DMS153 treated with DMSO at 0.1 percent for 48 hours (cell line): ENCODE measurements around the gene ZNF776.
A peak's percentile ranks its signal among the peaks of the same experiment; 100 is the strongest.
"Not testable (repeated sequence)": the region's sequence is repeated elsewhere in the genome, so short reads cannot be mapped to it uniquely, and the experiment has no call there.

Experiments used
- DNase-seq: peaks from one replicate; lab custom pipeline; 2025; ENCODE audit not compliant: unreplicated experiment; lab: John Stamatoyannopoulos, UW

Gene ZNF776

DNA sequence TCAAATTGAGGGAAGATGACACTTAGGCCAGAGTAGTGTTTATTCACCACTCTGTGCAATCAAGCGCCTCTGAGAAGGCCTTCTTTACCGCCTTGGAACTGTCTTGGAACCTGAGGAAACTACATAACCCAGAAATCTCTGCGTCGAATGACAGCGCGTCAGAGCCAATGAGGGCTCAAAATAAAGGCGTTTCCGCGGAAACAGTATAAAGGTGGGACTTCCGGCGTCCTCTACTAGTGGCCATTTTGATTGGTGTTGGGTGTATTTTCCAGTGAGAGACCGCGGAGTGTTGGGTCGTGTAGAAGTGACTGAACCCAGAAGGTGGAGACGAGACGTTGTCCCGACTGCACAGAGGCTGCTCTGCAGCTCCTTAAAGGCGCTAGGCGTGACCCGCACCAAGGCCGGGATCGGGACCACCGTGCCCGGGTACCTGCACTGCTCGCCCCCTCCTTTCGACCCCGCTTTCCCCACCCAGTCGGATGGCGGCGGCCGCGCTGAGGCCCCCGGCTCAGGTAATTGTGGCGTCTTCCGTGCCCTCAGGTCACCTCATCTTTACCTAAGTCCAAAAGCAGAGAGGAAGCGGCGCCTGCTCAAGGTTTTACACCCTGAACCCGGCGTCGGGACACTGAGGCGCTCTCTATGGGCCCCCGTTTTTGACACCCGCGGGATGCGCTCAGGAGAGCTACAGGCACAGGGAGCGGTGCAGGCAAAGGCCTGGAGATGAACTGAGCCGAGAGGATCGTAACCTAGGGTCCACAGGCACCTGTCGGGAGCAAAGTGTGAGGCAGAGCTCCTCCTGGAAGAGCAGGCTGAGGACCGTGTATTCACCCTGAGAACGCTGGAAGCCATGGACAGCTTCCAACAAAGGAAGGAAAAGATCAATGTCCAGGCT is at the start of gene ZNF776:
Gene ZNF776, plus strand, starts transcription at position 236 of the 892 bp plus-strand sequence. Its CDS starts 244 bp downstream, at position 480.
- peak; percentile 77 for DNase-seq

DNA sequence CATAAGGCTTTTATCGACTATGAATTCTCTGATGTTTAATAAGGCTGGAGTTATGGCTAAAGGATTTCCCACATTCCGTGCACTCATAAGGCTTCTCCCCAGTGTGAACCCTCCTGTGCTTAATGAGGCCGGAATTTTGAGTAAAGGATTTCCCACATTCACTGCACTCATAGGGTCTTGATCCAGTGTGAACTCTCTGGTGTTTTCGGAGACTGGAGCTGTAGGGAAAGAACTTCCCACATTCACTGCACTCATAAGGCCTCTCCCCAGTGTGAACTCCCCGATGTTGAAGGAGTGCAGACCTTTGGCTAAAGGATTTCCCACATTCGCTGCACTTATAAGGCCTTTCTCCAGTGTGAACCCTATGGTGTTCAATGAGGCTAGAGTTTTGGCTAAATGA is 45.0 kb upstream of the ZNF776 start:
- DNase-seq, result no peak

DNA sequence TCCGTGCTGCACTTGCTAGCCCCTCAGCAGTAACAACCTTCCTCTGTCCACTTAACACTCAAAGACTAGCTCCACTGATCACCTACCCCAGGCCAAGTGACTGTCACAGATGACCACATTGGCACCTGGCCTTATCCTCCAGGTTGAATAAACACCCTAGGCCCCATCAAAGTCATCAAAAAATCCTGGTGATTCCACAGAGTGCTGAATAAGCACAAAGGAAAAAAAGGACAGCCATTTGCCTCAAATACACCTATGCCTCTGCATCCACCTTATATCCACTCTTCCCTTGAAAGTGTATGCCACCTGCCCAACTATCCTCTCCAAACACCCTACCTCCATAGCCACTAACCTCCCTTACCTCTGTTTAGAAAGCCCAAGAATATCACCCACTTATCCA is 40.3 kb upstream of the ZNF776 start:
- no peak for DNase-seq

DNA sequence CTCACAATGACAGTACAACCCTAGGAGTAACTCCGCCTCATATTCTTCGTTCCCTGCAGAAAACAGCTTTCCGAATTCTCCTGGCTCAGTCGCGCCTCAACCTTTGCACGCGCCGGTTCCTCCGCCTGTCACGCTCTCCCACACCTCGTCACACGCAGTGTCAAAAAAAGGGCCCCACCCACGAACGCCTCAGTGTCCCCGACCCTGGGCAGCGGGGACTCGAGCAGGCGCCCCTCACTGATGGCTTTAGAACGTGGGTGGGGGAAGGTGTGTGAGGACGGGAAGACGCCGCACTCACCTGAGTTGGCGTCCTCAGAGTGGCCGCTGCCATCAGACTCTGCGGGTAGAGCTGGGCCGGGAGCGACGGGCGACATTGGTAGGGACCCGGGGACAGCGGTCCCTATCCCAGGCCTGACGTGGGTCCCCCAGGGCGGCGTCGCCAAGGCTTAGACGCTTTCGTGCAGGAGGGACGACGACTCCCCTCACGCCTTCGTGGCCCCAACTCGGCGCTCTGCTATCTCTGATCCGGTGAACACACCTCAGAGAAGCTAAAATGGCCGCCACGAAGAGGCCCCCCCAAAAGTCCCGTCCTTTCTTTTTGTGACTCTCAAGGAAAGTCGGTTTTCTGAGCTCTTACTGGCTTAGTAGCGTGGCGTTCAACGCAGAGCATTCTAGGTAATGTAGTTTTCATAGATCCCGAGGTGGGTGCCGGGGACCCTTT is 37.8 kb upstream of the ZNF776 start, which contains the start of gene ZNF154:
Gene ZNF154, minus strand, starts transcription at position 564 of the 721 bp plus-strand sequence. Its CDS starts 233 bp downstream, at position 331.
- no peak for DNase-seq

DNA sequence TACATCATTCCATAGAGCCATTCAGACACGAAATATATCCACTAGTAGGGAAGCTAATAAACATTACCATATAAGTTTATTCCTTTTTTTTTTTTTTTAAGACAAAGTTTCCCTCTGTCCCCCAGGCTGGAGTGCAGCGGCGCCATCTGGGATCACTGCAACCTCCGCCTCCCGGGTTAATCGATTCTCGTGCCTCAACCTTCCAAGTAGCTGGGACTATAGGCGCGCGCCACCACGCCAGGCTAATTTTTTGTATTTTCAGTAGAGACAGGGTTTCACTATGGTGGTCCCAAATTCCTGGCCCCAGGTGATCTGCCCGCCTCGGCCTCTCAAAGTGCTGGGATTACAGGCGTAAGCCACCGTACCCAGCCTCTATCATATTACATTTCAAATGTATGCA is 37.0 kb upstream of the ZNF776 start:
- no peak for DNase-seq

DNA sequence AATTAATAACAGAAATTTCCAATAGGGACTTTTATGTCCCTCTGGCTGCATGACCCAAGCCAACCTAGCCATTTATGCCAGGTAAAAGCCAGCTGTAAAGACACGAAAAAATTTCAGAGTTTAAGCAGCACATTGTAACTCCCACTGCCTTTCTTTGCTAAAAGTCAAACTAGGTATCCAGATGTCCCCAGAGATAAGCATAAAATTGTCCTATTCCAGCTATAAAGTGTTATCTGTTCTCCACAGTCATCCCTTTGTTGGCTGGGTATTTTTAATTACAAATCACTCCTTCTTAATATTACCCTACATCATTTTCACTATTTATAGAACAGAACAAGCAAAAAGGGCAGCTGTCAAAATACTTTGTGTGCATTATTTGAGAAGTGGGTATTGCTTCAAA is 34.4 kb upstream of the ZNF776 start:
- DNase-seq, result no peak

DNA sequence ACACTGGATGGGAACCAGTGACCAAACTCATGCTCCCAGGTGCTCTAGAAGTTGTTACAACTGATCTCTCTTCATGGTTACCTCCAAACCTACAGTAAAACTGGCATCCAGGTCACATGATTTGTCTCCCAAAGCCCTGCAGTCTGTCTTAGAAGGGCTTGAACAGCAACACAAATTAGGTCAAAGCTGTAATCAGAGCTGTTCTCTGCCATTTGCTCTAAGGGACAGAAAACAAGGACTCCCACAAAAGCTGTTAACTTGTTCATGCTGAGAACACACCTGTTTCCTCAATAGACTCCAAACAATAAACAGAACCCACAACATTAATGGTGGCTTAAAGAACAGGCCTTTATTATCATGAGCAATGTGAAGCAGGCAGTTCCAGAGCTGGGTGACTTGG is 27.2 kb upstream of the ZNF776 start:
- no peak for DNase-seq

DNA sequence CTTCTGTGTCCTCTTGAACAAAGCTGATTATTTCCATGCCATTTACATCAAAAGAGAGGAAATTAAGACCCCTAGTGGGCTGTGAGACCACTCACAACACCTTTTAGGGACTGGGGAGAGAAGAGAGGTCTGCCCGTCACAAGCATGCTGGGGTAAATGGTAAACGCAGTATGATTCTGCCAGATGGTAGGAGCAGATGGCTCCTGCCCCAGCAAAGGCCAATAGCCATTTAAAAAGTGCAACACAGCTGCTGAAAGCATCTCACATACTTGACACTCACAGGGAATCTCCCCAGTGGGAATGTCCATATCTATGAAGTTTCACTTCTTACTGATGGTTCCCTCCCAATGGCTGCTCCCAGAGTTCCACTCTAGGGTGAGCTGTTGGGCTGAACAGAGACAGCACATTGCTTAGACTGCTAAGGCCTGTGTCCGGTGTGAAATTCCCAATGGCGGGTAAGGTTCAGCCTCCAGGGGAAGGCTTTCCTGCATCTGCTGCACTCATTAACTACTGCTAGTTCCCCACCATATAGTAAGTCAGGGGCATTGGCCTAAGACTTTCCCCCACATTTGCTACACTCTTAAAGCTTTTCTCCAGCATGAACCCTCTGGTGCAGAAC is 26.6 kb upstream of the ZNF776 start:
- DNase-seq, result no peak

DNA sequence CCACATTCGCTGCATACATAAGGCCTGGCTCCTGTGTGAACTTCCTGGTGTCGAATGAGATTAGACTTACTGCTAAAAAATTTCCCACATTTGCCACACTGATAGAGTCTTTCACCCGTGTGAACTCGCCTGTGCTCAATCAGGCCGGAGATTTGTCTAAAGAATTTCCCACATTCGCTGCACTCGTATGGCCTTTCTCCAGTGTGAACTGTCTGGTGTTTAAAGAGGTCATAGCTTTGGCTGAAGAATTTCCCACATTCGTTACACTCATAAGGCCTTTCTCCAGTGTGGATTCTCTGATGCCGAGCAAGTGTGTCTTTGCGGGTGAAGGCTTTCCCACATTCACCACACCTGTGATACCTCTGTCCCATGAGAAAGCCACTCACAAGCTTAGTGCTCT is 25.7 kb upstream of the ZNF776 start:
- DNase-seq, result no peak

DNA sequence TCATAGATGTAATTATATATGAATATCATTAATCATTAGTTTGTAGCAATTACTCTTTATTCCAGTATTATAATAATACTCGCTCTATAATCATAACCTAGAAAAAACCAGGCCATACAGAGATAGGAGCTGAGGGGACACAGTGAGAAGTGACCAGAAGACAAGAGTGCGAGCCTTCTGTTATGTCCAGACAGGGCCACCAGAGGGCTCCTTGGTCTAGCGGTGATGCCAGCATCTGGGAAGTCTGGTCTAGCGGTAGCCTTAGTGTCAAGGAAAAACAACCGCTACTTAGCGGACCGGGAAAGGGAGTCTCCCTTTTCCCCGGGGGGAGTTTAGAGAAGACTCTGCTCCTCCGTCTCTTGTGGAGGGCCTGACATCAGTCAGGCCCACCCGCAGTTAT is 8.3 kb upstream of the ZNF776 start:
- DNase-seq, result not testable (repeated sequence)

DNA sequence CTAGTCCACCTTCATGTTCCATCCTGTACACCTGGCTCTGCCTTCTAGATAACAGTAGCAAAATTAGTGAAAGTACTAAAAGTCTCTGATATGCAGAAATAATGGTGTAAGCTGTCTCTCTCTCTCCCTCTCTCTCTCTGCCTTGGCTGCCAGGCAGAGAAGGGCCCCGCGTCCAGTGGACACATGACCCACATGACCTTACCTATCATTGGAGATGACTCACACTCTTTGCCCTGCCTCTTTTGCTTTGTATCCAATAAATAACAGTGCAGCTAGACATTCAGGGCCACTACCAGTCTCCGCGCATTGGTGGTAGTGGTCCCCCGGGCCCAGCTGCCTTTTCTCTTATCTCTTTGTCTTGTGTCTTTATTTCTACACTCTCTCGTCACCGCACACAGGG is 7.8 kb upstream of the ZNF776 start:
- not testable (repeated sequence) for DNase-seq

DNA sequence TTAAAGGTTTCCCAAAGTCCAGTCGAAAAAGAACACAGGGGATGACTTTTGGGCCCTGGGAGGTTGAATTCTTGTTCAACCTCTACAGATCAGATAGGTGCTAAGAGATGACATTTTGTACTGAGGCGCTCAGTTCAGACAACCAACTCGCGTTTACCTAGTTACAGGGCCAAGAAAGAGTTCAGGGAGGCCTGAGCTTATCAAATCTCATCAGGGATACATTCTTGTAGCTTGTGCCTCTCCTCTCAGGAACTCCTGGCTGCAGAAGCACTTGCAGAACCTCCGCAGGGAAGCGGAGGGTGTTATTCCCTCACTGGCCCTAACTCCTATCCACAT is 825 bp downstream of the ZNF776 start:
- no peak for DNase-seq

DNA sequence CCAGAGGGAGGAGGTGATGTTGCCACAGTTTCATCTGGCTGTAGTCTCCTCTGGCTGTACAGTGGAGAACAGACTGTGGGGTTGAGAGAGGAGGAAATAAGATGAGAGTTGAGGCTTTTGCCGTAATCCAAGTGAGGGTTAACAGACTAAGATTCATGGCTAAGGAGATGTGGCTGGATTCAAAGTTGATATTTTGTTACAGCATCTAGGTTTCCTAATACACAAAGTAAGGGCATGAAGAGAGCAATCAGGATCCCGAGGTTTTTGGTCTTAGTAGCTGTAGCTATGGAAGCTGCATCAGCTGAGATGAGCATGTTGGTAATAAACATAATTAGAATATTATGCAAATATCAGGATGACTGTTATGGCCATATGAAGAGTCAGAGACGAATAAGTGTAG is 1.4 kb downstream of the ZNF776 start:
- DNase-seq, result no peak

DNA sequence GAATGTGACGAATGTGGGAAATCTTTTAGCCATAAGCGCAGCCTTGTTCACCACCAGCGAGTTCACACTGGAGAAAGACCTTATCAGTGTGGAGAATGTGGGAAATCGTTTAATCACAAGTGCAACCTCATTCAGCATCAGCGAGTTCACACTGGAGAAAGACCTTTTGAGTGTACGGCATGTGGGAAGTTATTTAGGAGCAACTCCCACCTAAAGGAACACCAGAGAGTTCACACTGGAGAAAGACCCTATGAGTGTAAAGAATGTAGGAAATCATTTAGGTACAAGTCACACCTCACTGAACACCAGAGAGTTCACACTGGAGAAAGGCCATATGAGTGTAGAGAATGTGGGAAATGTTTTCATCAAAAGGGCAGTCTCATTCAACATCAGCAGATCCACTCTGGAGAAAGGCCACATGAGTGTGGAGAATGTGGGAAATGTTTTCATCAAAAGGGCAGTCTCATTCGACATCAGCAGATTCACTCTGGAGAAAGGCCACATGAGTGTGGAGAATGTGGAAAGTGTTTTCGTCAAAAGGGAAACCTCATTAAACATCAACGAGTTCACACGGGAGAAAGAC is 7.6 kb downstream of the ZNF776 start:
- no peak for DNase-seq

DNA sequence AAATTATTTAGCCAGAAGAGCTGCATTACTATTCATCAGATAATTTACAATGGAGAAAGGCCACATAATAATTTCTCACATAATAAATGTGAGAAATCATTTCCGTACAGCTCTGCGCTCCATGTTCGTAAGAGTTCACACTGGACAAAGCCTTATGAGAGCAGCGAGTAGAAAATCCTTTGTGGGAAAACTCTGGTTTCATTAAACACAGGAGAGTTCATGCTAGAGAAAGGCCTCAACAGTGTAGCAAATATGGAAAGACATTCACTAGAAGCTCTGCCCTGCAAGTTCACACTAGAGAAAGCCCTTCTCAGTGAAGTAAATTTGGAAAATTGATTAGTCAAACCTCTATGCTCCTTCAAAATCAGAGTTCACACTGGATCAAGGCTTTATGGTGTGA is 8.4 kb downstream of the ZNF776 start:
- DNase-seq, result no peak

DNA sequence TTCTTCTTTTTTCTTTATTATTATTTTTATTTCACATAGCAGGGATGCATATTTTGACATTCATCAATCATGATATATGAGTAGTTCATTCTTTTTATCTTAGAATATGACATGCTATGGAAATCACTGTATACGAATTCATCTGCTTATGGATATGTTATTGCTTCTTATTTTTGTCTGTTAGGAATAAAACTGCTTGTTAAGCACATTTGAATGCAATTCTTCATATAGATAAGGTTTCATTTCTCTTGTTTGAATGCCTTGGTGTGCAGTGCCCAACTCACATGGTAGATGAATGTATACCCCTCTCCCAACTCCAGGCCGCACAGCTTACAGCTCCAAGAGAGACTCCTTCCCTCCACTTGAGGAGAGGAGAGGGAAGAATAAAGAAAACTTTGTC is 11.3 kb downstream of the ZNF776 start:
- DNase-seq, result no peak

DNA sequence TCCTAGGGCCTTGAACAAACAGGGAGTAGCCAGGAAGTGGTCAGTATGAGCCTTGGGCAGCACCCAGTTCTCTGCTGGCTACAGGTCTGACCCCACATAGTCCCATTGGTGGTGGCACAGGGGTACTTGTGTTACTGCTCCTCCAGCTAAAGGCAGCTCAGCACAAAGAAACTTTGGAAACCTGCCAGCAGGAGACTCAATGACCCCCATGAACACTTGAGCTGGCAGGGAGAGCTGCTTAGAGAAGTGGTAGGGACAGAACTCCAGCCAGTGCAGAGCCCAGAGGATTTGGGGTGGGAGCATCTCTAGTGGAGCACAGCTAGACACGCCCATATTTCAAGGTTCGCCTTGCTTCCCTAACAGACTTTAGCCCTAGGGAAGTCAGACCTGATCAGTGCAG is 12.5 kb downstream of the ZNF776 start:
- DNase-seq, result no peak

DNA sequence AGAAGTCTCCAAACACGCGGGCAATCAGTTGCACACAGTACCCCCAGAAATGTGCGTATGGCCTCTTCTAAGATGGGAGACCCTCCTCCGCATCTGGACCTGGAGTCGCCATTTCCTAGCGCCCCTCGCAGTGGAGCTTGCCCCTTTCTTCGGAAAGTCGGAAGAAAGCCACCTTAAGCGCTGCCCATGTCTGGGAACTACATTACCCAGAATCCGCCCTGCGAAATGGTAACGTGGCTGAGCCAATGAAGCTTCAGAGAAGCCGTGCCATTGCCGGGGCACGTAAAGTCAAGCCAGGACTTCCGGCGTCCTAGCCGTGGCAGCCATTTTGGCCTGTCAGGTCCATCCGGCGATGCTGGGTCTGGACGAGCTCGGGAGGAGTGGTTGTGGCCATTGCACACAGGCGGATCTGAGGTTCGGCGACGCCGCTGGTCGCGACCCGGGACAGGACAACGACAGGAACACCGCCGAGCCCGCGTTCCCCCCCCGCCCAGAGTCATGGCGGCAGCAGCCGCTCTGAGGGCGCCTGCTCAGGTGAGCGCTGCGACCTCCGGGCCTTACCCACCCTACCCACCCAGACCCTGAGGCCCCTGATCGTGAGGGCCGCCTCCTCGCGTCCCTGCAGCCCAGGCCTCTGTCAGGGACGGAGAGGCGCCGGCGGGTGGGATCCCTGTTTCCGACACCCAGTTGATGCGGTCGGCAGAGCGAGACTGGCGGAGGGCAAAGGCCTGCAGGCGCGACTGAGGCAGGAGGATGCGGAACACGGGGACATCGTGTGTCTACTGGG is 22.9 kb downstream of the ZNF776 start, which contains the start of gene ZNF586:
Gene ZNF586, plus strand, starts transcription at position 332 of the 787 bp plus-strand sequence. Its CDS starts 167 bp downstream, at position 499.
- peak; percentile 37 for DNase-seq

DNA sequence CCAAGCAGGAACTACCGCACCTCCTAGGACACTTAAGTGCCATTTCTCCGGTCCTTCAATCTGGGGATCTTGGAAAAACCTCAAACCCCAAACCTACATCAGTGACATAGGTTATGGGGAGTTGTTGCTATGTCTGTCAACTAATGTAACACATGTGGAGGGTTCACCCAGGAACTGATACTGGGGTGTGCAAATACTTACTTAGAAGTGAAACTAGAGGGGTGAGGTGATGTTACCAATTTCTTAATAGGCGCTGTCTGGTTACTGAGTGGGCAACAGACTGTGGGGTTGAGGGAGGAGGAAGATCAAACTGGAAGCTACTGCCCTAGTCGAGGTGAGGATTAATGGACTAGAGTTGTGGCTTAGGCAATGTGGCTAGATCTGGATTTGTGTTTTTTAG is 24.8 kb downstream of the ZNF776 start:
- DNase-seq, result no peak

DNA sequence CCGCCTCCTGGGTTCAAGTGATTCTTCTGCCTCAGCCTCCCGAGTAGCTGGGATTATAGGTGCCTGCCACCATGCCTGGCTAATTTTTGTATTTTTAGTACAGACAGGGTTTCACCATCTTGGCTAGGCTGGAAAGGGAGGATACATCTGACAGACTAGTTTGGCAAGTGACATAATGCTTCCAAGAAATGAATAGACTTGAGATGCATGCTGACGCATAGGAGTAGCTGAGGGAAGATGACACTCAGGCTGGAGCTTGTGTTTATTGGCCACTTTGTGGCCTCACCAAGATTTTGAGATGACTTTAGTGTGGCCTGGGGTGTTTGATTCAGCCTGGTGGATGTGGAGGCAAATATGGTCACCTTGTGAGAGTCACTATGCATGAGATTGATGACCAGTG is 26.9 kb downstream of the ZNF776 start:
- no peak for DNase-seq
